HG02763 (cell line): ENCODE data around the gene CSRP1.
"Not testable (repeated sequence)": the region's sequence is repeated elsewhere in the genome, so short reads cannot be mapped to it uniquely, and the experiment has no call there.

Experiments
- ATAC-seq: cut with Tn5 transposase; IDR thresholded peaks from one replicate; pipeline ENCODE4 v1.9.1; 2021; ENCODE audit warnings: mild to moderate bottlenecking, moderate library complexity; ENCODE audit not compliant: unreplicated experiment

The CSRP1 gene

GRCh38 chr1:201537891-201538611 is 31.1 kb upstream of the CSRP1 start:
- ATAC-seq, result no peak

- no peak for ATAC-seq
These were observed 30.5 kb upstream of the CSRP1 start for GRCh38 chr1:201537467-201537866.

GRCh38 chr1:201537028-201537427 is 30.1 kb upstream of the CSRP1 start:
- no peak for ATAC-seq

GRCh38 chr1:201536558-201536957 is 29.6 kb upstream of the CSRP1 start:
- no peak for ATAC-seq

- no peak for ATAC-seq
These were observed 29.0 kb upstream of the CSRP1 start for GRCh38 chr1:201535919-201536245.

- ATAC-seq, result no peak
These were observed 28.4 kb upstream of the CSRP1 start for GRCh38 chr1:201535046-201535918.

- ATAC-seq, result no peak
These were observed 26.9 kb upstream of the CSRP1 start for GRCh38 chr1:201533836-201534235.

GRCh38 chr1:201531551-201532425 is 24.9 kb upstream of the CSRP1 start:
- ATAC-seq, result no peak

- ATAC-seq, result no peak
These were observed 24.0 kb upstream of the CSRP1 start for GRCh38 chr1:201530741-201531531.

- no peak for ATAC-seq
These were observed 21.8 kb upstream of the CSRP1 start for GRCh38 chr1:201528631-201529252.

GRCh38 chr1:201527879-201528278 is 21.0 kb upstream of the CSRP1 start:
- ATAC-seq, result no peak

GRCh38 chr1:201525193-201525778 is 18.4 kb upstream of the CSRP1 start:
- no peak for ATAC-seq

- not testable (repeated sequence) for ATAC-seq
These were observed 13.2 kb upstream of the CSRP1 start for GRCh38 chr1:201520046-201520575.

GRCh38 chr1:201518071-201518470 is 11.1 kb upstream of the CSRP1 start:
- ATAC-seq, result no peak

GRCh38 chr1:201517631-201518030 is 10.7 kb upstream of the CSRP1 start:
- ATAC-seq, result no peak

- no peak for ATAC-seq
These were observed 9.7 kb upstream of the CSRP1 start for GRCh38 chr1:201516511-201517127.

- ATAC-seq, result no peak
These were observed 9.0 kb upstream of the CSRP1 start for GRCh38 chr1:201515895-201516294.

GRCh38 chr1:201515062-201515750 is 8.3 kb upstream of the CSRP1 start:
- no peak for ATAC-seq
